ENCODE measurements around the gene FYN. TPM values are rescaled to one million over a fixed set of nuclear protein-coding genes. Genes with fewer than 3 reads are reported as not detected.

Gene FYN
- total and polyA plus RNA-seq, 2 of the 13 experiments (the other 11 are each of a cell fraction or from before 2014, with no cell fraction given) = 15.5 to 24.6 TPM

GRCh38 chr6:111614833-111615582 is 258.2 kb downstream of the FYN start (continued):
- TF ChIP-seq MAX (IDR thresholded peaks at IDR 0.05) (no peak), ZFP37 (CRISPR knock-in tag; IDR thresholded peaks at IDR 0.05; ENCODE audit: borderline replicate concordance) (no peak), ATF5 (CRISPR knock-in tag; IDR thresholded peaks at IDR 0.05; ENCODE audit: low read depth) (no peak), FIP1L1 (IDR thresholded peaks at IDR 0.05; ENCODE audit: borderline replicate concordance, insufficient read depth, low read depth, low read length) (no peak), KLF9 (CRISPR knock-in tag; IDR thresholded peaks at IDR 0.05; ENCODE audit: low read depth) (no peak), KLF11 (CRISPR knock-in tag; IDR thresholded peaks at IDR 0.05) (no peak), NCOA1 (CRISPR knock-in tag; IDR thresholded peaks at IDR 0.05) (no peak), BHLHE40 (IDR thresholded peaks at IDR 0.05; ENCODE audit: low read length) (no peak), RARG (CRISPR knock-in tag; IDR thresholded peaks at IDR 0.05; ENCODE audit: low read depth) (no peak), GMEB1 (CRISPR knock-in tag; IDR thresholded peaks at IDR 0.05; ENCODE audit: borderline replicate concordance) (no peak), ZNF549 (CRISPR knock-in tag; IDR thresholded peaks at IDR 0.05) (no peak), SAFB2 (CRISPR knock-in tag; IDR thresholded peaks at IDR 0.05; ENCODE audit: borderline replicate concordance, low read depth) (no peak), ZNF772 (CRISPR knock-in tag; IDR thresholded peaks at IDR 0.05) (no peak), ZNF17 (CRISPR knock-in tag; IDR thresholded peaks at IDR 0.05) (no peak), NCOA5 (CRISPR knock-in tag; IDR thresholded peaks at IDR 0.05) (no peak), MBD4 (IDR thresholded peaks at IDR 0.05; ENCODE audit: borderline replicate concordance, low read length) (no peak), AHR (CRISPR knock-in tag; IDR thresholded peaks at IDR 0.05) (no peak), ZNF619 (CRISPR knock-in tag; IDR thresholded peaks at IDR 0.05) (no peak), NFRKB (IDR thresholded peaks at IDR 0.05) (no peak), FOXA1 (IDR thresholded peaks at IDR 0.05) (no peak), FOXA1 (CRISPR knock-in tag; IDR thresholded peaks at IDR 0.05) (no peak), CBX2 (IDR thresholded peaks at IDR 0.05; ENCODE audit: low read depth, low read length) (no peak), CBX2 (CRISPR knock-in tag; IDR thresholded peaks at IDR 0.05; ENCODE audit: low read depth) (no peak), ZNF260 (CRISPR knock-in tag; IDR thresholded peaks at IDR 0.05; ENCODE audit: borderline replicate concordance, low read depth) (no peak), MIXL1 (CRISPR knock-in tag; IDR thresholded peaks at IDR 0.05) (0 out of 2 replicates have a peak, but pooled peaks have one; percentile 30)
- TF ChIP-seq, protein P1, sequence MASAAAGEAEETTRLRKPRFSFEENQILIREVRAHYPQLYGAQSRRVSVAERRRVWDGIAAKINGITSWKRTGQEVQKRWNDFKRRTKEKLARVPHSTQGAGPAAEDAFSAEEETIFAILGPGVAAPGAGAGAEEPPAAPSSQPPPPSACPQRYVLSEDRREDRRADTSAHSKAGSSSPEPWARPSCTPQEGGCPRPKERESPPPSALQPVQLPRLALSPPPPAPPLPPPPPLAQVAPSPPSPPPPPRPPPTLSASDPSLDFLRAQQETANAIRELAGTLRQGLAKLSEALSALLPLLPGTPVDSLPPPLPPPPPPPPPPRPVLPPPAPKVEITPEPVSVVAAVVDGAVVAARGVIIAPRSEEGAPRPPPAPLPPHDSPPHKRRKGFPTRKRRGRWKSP (CRISPR knock-in tag; IDR thresholded peaks at IDR 0.05) = no peak
- TF ChIP-seq, protein P2, sequence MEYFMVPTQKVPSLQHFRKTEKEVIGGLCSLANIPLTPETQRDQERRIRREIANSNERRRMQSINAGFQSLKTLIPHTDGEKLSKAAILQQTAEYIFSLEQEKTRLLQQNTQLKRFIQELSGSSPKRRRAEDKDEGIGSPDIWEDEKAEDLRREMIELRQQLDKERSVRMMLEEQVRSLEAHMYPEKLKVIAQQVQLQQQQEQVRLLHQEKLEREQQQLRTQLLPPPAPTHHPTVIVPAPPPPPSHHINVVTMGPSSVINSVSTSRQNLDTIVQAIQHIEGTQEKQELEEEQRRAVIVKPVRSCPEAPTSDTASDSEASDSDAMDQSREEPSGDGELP (IDR thresholded peaks at IDR 0.05; ENCODE audit: borderline replicate concordance, low read depth) = peak; percentile 74; the same call in 1 of the 2 replicates

All from HepG2 (cell line).